HG02798 (cell line): ENCODE results near the gene AK9.
"Not testable (repeated sequence)": the region's sequence is repeated elsewhere in the genome, so short reads cannot be mapped to it uniquely, and the experiment has no call there.

Experiments used
- ATAC-seq: cut with Tn5 transposase; IDR thresholded peaks from one replicate; pipeline ENCODE4 v1.9.1; 2021; ENCODE audit warnings: mild to moderate bottlenecking; ENCODE audit not compliant: unreplicated experiment, poor library complexity

The AK9 gene

GRCh38 chr6:109690737-109691621, at the start of gene AK9, which contains the start of gene FIG4:
Gene AK9 (minus strand): TSS chr6:109691202. CDS start chr6:109675745, 15,457 bp downstream.
Gene FIG4 (plus strand): TSS chr6:109691296. CDS start chr6:109691436, 140 bp downstream.
- ATAC-seq, result peak; percentile 98

- ATAC-seq, result no peak
These were observed 49.8 kb upstream of the AK9 start for GRCh38 chr6:109740787-109741186.

GRCh38 chr6:109739686-109740085, 48.7 kb upstream of the AK9 start:
- ATAC-seq, result no peak

- no peak for ATAC-seq
These were observed 47.7 kb upstream of the AK9 start for GRCh38 chr6:109738667-109739066.

- no peak for ATAC-seq
These were observed 47.3 kb upstream of the AK9 start for GRCh38 chr6:109738255-109738654.

- no peak for ATAC-seq
These were observed 45.4 kb upstream of the AK9 start for GRCh38 chr6:109736273-109737025.

GRCh38 chr6:109725250-109725649, 34.2 kb upstream of the AK9 start:
- ATAC-seq, result not testable (repeated sequence)

- no peak for ATAC-seq
These were observed 31.7 kb upstream of the AK9 start for GRCh38 chr6:109722564-109723254.

GRCh38 chr6:109722011-109722410, 31.0 kb upstream of the AK9 start:
- no peak for ATAC-seq

- no peak for ATAC-seq
These were observed 29.3 kb upstream of the AK9 start for GRCh38 chr6:109720311-109720710.

GRCh38 chr6:109718991-109719390, 28.0 kb upstream of the AK9 start:
- ATAC-seq, result no peak

GRCh38 chr6:109717971-109718370, 27.0 kb upstream of the AK9 start:
- ATAC-seq, result no peak

GRCh38 chr6:109715616-109716015, 24.6 kb upstream of the AK9 start:
- ATAC-seq, result no peak

GRCh38 chr6:109714611-109715010, 23.6 kb upstream of the AK9 start:
- ATAC-seq, result no peak

GRCh38 chr6:109714166-109714565, 23.2 kb upstream of the AK9 start:
- no peak for ATAC-seq

- ATAC-seq, result no peak
These were observed 22.1 kb upstream of the AK9 start for GRCh38 chr6:109713097-109713496.

GRCh38 chr6:109708099-109708498, 17.1 kb upstream of the AK9 start:
- not testable (repeated sequence) for ATAC-seq

GRCh38 chr6:109706513-109706912, 15.5 kb upstream of the AK9 start:
- ATAC-seq, result no peak

- peak; percentile 96 for ATAC-seq
These were observed 14.3 kb upstream of the AK9 start for GRCh38 chr6:109705258-109705657.

- no peak for ATAC-seq
These were observed 11.8 kb upstream of the AK9 start for GRCh38 chr6:109702791-109703190.

GRCh38 chr6:109701774-109702173, 10.8 kb upstream of the AK9 start:
- ATAC-seq, result no peak
